Activated T-cell treated with anti-CD3 and anti-CD28 coated beads, Interleukin-2, amount 50 U/mL, for 24 hours (primary cell): Measurements from ENCODE around the gene SLX4IP.

Source experiments
- DNase-seq: peaks from one replicate; pipeline ENCODE4 v3.0.0-alpha.2; 2020
- H3K27ac Mint-ChIP-seq: 2 replicates; pipeline ENCODE4 v1.8.0; 2020; ENCODE audit warnings: mild to moderate bottlenecking, mixed read lengths
- H3K27me3 Mint-ChIP-seq: 2 replicates; pipeline ENCODE4 v1.8.0; 2020; ENCODE audit warnings: mixed read lengths
- H3K36me3 Mint-ChIP-seq: 2 replicates; pipeline ENCODE4 v1.8.0; 2020; ENCODE audit warnings: low read depth, mixed read lengths
- H3K4me1 Mint-ChIP-seq: 2 replicates; pipeline ENCODE4 v1.8.0; 2020; ENCODE audit warnings: low read depth, mixed read lengths
- H3K4me3 Mint-ChIP-seq: 2 replicates; pipeline ENCODE4 v1.8.0; 2020; ENCODE audit warnings: mild to moderate bottlenecking, moderate library complexity, mixed read lengths
- H3K9me3 Mint-ChIP-seq: 2 replicates; pipeline ENCODE4 v1.8.0; 2020; ENCODE audit warnings: mixed read lengths

The SLX4IP gene

DNA sequence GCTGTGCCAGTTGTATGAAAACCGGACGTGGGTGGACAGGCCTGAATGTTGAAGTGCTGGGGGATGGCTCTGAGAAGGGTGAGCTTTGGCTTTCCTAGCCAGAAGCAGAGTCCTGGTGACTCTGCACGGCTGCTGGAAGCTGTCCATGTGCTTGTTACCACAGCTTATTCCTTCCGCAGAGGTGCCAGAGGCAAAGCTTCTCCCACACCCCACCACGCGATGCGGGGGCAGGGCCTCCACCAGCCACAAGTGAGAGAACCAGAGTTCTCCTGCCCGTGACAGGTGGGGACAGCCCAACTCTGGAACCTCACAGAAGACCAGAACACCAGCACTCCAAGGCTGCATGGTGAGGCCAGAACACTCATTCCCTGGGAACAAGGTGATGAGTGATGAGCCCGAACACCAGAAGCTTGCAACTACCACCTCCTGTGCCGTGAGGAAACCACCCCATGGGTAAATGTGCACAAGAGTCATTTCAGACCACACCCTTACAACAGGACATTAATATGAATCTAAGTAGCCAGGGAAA, 202.0 kb downstream of the SLX4IP start:
- no peak overlapping the region for H3K4me3 Mint-ChIP-seq
- H3K4me1 Mint-ChIP-seq = peaks cover 5% of the 10 kb centered on the region
- H3K36me3 Mint-ChIP-seq = no peaks in the 10 kb centered on the region
- no peak overlapping the region for H3K27ac Mint-ChIP-seq
- no peaks in the 10 kb centered on the region for H3K27me3 Mint-ChIP-seq
- no peaks in the 10 kb centered on the region for H3K9me3 Mint-ChIP-seq
- DNase-seq = no peak

DNA sequence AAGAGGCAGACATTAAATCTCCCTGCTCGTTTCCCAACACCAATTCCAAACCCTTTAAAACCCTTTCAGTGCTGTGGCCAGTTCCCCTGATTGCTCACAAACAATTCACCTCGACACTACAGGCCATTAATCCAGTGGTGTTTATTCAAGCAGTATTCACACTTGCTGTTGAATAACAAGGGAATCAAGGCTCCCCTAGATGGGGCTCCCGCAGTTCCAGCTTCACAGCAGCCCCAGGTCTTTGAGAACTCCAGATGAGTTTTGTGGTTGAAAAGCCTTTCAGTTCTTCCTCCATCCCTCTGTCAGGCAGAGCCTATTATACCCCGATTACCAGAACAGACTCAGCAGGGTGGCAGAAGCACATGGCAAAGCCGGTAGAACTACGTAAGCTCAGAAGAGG, 202.5 kb downstream of the SLX4IP start:
- no peak for DNase-seq
- Mint-ChIP-seq H3K27me3 (no peaks in the 10 kb centered on the region), H3K4me1 (peaks cover 5% of the 10 kb centered on the region), H3K36me3 (no peaks in the 10 kb centered on the region), H3K27ac (no peak overlapping the region), H3K9me3 (no peaks in the 10 kb centered on the region), H3K4me3 (no peak overlapping the region)

DNA sequence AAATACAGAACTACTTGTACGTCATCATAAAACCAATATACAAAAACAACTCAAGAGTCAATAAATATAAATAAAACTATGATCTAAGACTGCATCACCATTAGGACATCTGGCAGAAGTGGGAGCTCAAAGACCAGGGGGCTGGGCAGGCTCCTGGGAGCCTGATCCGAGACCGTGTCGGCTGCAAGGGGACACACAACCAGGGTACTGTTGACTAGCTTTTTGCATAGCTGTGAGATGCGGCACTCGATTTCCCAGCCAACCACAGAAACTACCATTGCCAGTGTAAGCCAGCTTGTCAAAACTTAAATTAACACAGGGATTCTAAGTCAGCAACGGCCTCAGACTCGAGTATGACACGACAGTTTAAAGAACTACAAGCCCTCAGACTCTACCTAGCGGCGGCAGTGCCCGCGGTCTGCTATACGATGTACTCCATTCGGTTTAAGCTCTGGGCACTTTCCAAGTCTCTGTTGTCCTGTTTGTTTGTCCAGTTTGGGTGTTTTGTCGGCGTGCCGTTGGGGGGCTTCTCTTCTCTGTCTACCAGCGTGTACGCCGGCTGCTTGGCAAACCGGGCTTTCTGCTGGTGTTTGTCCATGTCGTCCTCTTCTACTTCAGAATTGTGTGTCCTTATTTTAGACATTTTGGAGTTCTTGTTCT, 204.1 kb downstream of the SLX4IP start:
- no peaks in the 10 kb centered on the region for H3K27me3 Mint-ChIP-seq
- no peaks in the 10 kb centered on the region for H3K36me3 Mint-ChIP-seq
- no peak overlapping the region for H3K4me3 Mint-ChIP-seq
- no peak for DNase-seq
- no peak overlapping the region for H3K27ac Mint-ChIP-seq
- H3K4me1 Mint-ChIP-seq = no peaks in the 10 kb centered on the region
- H3K9me3 Mint-ChIP-seq = no peaks in the 10 kb centered on the region

- no peaks in the 10 kb centered on the region for H3K36me3 Mint-ChIP-seq
- no peak for DNase-seq
- H3K27ac Mint-ChIP-seq = no peak overlapping the region
- no peak overlapping the region for H3K4me3 Mint-ChIP-seq
- no peaks in the 10 kb centered on the region for H3K27me3 Mint-ChIP-seq
- H3K9me3 Mint-ChIP-seq = no peaks in the 10 kb centered on the region
- H3K4me1 Mint-ChIP-seq = no peaks in the 10 kb centered on the region
These were observed 204.8 kb downstream of the SLX4IP start for GRCh38 chr20:10639737-10640556.

GRCh38 chr20:10640897-10641296, 205.8 kb downstream of the SLX4IP start:
- Mint-ChIP-seq H3K4me1 (no peaks in the 10 kb centered on the region), H3K27ac (no peak overlapping the region), H3K27me3 (peaks cover 8% of the 10 kb centered on the region)

DNA sequence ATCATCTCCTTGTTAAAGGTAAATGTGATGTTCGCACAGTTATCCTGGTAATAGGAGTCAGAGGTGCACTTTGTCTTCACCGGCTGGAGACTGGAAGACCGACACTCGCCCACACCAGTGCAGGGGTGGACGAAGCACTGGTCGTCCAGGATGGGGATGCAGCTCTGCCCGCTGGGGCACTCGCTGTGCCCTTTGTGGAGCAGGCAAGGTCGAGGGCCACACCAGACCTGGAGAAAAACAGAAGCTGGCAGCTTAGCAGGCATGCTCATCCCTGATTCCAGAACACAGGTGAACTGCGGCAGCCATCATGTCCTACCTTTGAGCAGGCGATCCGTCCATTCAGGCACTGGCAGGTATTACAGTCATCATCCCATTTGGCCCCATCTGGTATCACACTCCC, 206.4 kb downstream of the SLX4IP start:
- Mint-ChIP-seq H3K36me3 (no peaks in the 10 kb centered on the region), H3K4me1 (no peaks in the 10 kb centered on the region)

More at GRCh38 chr20:10640897-10641296, 205.8 kb downstream of the SLX4IP start:
- H3K4me3 Mint-ChIP-seq = no peak overlapping the region
- no peak for DNase-seq
- H3K36me3 Mint-ChIP-seq = no peaks in the 10 kb centered on the region
- H3K9me3 Mint-ChIP-seq = no peaks in the 10 kb centered on the region

GRCh38 chr20:10641893-10642292, 206.8 kb downstream of the SLX4IP start:
- H3K27ac Mint-ChIP-seq = no peak overlapping the region
- DNase-seq = no peak
- peaks cover 8% of the 10 kb centered on the region for H3K27me3 Mint-ChIP-seq
- H3K4me3 Mint-ChIP-seq = no peak overlapping the region
- H3K36me3 Mint-ChIP-seq = no peaks in the 10 kb centered on the region
- no peaks in the 10 kb centered on the region for H3K4me1 Mint-ChIP-seq
- no peaks in the 10 kb centered on the region for H3K9me3 Mint-ChIP-seq

More for the DNA sequence above, 206.4 kb downstream of the SLX4IP start:
- DNase-seq = no peak
- H3K27me3 Mint-ChIP-seq = peaks cover 8% of the 10 kb centered on the region
- H3K27ac Mint-ChIP-seq = no peak overlapping the region
- H3K4me3 Mint-ChIP-seq = no peak overlapping the region
- H3K9me3 Mint-ChIP-seq = no peaks in the 10 kb centered on the region

GRCh38 chr20:10642856-10643559, 207.9 kb downstream of the SLX4IP start:
- Mint-ChIP-seq H3K27me3 (peaks cover 13% of the 10 kb centered on the region), H3K9me3 (no peaks in the 10 kb centered on the region), H3K4me3 (no peak overlapping the region), H3K4me1 (no peaks in the 10 kb centered on the region), H3K27ac (no peak overlapping the region), H3K36me3 (no peaks in the 10 kb centered on the region)
- DNase-seq = no peak

DNA sequence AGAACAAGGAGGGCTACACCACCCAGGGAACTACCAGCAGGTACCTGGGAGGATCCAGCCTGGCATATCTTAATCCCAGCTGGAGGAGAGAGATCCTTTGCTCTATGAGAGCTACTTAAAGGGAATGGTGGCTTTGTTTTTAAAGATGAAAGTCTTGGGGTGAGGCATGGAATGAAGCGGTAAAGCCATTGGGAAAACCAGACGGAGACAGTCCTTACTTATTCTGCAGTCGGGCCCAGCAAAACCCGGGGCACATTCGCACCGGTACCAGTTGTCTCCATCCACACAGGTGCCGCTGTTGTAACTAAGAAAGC, 208.4 kb downstream of the SLX4IP start:
- H3K36me3 Mint-ChIP-seq = no peaks in the 10 kb centered on the region
- H3K4me1 Mint-ChIP-seq = no peaks in the 10 kb centered on the region
- no peak overlapping the region for H3K4me3 Mint-ChIP-seq
- peaks cover 18% of the 10 kb centered on the region for H3K27me3 Mint-ChIP-seq
- H3K27ac Mint-ChIP-seq = no peak overlapping the region
- no peak for DNase-seq
- H3K9me3 Mint-ChIP-seq = no peaks in the 10 kb centered on the region

GRCh38 chr20:10644458-10645204, 209.5 kb downstream of the SLX4IP start:
- Mint-ChIP-seq H3K4me1 (no peaks in the 10 kb centered on the region), H3K27me3 (peaks cover 26% of the 10 kb centered on the region), H3K9me3 (no peaks in the 10 kb centered on the region), H3K27ac (no peak overlapping the region), H3K36me3 (no peaks in the 10 kb centered on the region), H3K4me3 (no peak overlapping the region)
- no peak for DNase-seq

DNA sequence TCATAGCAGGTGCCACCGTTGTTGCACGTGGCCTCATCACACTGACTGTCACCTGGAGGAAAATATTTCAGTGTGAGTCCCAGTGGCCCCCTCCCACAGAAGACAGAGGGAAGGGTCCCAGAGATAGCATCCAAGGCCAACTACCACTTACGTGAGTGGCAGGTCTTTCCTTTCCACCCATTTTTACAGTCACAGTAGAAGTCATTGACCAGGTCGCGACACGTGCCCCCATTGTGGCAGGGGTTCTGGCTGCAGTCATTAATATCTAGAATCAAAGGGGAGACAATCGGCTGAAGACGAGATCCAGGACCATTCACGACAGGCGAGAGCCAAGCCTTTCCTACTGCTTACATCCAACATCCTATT, 210.1 kb downstream of the SLX4IP start:
- Mint-ChIP-seq H3K27me3 (peaks cover 31% of the 10 kb centered on the region), H3K27ac (no peak overlapping the region), H3K4me3 (no peak overlapping the region), H3K4me1 (no peaks in the 10 kb centered on the region), H3K9me3 (no peaks in the 10 kb centered on the region), H3K36me3 (no peaks in the 10 kb centered on the region)
- DNase-seq = no peak

GRCh38 chr20:10646006-10646405, 210.9 kb downstream of the SLX4IP start:
- Mint-ChIP-seq H3K27ac (no peak overlapping the region), H3K27me3 (peaks cover 33% of the 10 kb centered on the region), H3K4me1 (no peaks in the 10 kb centered on the region), H3K36me3 (no peaks in the 10 kb centered on the region), H3K4me3 (no peak overlapping the region), H3K9me3 (no peaks in the 10 kb centered on the region)
- DNase-seq = no peak

DNA sequence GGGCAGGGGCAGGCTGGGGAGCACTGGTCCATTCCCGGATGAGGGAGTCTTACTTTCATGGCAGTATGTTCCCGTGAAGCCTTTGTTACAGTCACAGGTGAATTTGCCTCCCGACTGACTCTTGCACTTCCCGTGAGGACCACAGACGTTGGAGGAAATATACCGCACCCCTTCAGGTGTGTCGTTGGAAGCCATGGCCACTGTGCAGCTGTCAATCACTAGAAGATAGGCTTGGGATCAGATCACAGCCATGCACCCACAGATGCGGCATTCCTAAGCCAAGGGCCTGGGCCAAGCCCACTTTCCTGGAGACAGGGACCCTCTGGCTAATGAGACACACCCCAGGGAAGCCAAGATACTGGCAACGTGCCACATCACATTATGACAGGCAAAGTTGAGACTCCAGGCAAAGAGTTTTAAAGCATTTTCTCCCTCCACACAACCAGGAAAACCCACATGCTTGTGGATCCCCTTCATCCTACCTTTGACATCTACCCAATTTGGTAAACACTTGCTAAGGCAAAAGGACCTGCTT, 211.8 kb downstream of the SLX4IP start:
- Mint-ChIP-seq H3K4me3 (no peak overlapping the region), H3K27me3 (peaks cover 40% of the 10 kb centered on the region), H3K36me3 (no peaks in the 10 kb centered on the region), H3K27ac (no peak overlapping the region), H3K9me3 (no peaks in the 10 kb centered on the region), H3K4me1 (no peaks in the 10 kb centered on the region)
- DNase-seq = no peak

- Mint-ChIP-seq H3K9me3 (no peaks in the 10 kb centered on the region), H3K36me3 (no peaks in the 10 kb centered on the region), H3K27me3 (peaks cover 45% of the 10 kb centered on the region), H3K27ac (no peak overlapping the region), H3K4me1 (no peaks in the 10 kb centered on the region), H3K4me3 (no peak overlapping the region)
- DNase-seq = no peak
These were observed 212.4 kb downstream of the SLX4IP start for GRCh38 chr20:10647471-10647870.
